Stimulated activated CD4-positive, alpha-beta T cell treated with anti-CD3 and anti-CD28 coated beads, Interleukin-4, amount 100 ng/mL, for 4 hours (primary cell): ENCODE measurements around the gene CES3.

Source experiments
- DNase-seq, 2 experiments: peaks; one replicate each; pipeline ENCODE4 v3.0.0-alpha.2; 2020

Gene CES3

DNA sequence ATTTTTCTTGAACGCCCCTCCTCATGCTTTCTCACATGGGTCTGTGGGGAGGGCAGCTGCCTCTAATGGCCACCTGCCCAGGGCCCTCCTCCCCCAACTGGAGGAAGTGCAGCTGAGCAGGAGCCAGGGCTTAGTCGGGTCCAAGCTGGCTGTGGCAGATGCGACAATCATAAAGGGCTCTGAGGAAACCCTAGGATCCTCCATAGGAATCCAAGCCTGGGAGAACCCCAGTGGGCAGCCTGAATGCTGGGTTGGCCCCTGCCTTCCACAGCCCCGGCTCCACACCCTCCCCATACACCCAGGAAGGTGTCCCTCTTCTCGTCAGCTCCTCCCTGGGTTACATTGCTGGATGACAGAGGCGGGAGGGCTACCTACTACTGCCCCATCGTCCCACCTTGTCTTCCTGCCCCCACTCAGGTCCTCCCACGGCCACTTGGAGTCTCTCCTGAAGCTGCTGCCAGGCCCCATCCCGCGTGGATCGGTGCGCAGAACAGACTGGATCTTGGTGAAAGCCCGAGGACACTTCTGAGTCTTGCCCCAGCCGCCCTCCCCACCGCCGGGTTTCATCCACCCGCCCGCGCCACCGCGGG is 52.3 kb downstream of the CES3 start:
- no peak for DNase-seq

DNA sequence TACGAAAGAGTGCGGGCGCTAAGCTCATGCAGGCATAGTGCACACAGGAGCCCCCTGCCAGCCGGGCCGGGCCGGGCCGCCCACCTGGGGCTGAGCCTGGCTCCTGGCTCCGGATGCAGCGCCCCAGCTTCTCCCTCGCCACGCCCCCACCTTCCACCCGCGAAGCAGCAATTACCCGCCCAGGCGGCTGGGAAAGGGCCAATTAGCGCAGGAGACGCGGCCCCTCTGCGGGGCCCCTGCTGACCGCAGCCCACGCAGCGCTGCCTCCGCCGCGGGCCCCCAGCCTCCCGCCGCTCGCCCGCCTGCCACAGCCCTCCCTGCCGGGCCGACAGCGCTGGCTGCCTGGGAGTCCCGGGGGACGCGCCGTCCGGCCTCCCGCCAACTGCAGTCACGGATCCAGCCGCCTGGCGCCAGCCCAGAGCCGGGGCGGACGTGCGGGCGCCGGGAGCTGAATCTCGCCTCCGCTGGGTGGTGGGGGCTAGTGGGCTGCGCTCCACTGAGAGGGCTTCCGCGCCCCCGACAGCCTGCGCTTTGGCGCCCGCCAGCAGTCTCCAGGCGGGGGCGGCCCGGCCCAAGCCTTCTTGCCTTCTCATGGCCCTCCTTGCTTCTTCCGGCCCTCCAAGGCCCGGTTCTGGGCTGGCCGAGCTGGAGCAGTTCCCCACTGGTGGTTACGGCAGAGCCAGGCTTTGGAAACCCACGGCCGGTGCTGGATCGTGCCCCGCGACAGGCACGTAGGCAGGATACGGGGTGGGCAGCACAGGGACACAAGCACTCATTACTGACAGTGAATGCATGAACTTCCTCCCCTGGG is 53.0 kb downstream of the CES3 start:
- peak; percentile 68 for DNase-seq

DNA sequence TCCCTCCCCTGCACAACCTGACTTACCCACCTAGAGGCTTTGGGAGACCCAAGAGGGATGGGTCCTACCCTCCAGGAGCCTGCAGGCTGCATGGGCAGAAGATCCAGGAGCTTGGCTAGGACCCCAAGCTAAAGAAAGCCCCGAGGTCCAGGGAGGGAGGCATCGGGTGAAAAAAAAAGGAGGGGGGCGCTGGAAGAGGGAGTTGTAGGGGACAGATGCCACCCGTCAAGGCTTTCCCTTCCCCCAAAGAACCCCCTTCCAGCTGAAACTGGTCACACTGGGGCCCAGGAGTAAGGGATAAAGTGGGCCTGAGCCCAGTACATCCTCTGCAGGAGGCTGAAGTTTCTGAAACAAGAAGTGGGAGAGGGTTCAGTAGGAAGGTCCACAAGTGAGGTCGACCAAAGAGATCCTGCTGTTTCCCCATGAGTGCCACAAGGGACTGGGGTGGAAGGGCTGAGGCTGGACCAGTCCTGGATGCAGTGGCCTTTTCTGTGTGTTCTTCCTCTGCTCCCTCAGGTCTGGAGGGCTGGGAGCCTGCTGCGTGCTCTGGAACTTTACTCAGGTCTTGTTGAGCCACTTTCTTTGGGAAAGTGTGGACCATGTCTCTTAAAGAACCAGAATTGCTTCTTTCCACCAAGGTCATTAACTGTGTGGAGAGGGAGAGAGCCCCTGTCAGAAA is 53.7 kb downstream of the CES3 start:
- DNase-seq = no peak

DNA sequence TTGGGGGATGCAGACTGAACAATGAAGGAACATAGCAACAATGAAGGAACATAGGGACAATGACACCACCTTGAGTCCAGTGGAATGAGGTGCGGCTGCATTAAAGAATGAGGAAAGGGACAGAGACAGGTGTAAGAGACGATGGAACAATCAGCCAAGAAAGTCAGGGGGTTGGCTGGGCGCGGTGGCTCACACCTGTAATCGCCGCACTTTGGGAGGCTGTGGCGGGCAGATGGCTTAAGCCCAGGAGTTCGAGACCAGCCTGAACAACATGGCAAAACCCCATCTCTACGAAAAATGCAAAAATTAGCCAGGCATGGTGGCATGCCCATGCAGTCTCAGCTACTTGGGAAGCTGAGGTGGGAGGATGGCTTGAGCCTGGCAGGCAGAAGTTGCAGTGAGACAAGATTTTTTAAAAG is 54.3 kb downstream of the CES3 start:
- DNase-seq = no peak

DNA sequence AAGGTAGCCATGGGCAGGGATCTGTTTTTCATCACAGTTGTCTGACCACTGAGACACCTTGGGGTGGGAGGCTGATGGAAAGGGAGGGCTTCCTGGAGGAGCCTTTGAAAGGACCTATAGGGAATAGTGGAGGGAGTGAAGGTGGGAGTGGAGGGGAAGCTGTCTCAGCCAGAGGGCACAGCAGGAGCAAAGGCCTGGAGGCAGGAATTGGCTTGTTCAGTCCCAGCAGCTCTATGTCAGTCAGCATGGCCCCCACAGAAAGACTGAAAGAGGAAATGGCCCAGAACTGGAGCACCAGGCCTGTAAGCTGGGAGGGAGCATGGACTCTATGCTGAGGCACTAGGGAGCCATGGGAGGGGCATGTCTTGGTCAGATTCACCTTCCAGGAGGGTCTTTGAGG is 55.1 kb downstream of the CES3 start:
- no peak for DNase-seq

DNA sequence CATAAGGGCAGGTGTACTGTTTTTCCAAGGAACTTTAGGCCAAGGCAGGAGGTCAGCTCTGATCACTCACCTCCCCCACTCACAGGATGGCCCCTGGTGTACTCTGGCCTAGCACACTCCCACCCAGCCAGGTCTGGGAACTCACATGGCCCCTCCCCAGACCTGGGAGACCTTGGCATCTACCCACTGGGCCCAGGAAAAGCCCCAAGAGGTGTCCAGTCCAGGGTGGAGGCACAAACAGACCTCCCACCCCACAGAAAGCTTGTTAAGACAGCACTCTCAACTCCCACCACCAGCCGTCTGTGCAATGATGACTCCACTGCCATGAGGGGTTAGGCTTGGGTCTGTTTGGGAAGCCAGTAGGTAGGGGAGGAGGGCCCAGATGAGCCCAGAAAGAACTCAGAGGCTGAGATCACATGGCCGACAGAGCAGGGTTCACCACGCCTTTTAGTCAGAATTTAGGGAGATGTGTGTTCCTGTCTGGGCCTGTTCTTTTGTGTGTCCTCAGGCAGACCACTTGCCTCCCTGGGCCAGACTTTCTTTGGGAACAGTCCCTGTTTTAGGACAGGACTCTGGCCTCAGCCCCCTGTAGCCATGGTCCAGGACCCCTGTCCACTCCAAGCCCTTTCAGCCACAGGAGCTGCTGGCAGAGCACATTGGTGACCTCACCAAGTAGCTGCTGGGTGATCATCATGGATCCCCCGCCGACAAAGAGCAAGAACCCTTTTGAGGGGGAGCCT is 55.8 kb downstream of the CES3 start:
- DNase-seq = no peak

DNA sequence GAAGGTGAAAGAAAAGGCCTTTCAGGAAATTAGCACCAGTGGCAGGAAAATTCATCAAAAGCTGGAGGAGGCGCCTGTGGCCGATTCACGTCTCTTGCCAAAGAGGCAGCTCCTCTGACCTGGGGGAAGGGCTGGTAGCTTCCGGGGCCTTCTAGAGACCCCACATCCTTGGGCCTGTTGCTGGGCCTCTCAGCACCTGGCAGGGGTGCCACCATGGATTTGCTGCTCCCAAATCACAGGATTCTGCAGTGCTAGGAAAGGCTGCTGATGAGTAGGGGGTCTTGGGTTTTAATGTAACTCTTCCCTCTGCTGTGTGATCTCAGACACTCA is 56.3 kb downstream of the CES3 start:
- no peak for DNase-seq

DNA sequence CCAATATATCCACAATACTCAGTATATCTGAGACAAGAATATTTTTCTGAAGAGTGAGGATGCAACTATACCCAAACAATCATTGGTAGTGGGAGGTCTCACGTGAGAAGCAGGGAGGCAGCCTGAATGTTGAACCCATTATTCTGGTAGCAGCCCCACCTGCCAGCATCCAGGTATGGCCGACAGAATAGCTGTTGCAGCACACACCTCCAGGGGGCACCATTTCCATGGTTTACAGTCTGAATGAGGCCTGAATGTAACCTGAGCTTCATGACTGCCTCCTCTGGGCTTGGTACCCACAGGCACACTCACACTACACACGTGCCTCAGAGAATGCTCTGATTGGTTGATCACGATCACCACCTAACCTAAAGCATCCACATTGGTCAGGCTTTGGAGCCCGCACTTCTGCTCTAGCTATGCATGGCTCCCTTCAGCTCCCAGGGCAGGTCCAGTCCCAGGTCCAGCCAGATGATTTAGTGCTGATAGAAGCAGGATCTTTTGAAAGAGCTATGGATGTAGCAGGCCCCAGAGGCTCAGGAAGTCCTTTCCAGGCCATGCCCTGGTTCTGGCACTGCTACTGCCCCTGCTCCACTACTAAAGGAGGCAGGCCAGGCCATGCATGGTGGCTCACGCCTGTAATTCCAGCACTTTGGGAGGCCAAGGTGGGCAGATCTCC is 56.9 kb downstream of the CES3 start:
- peak; percentile 78 to 83 for DNase-seq

DNA sequence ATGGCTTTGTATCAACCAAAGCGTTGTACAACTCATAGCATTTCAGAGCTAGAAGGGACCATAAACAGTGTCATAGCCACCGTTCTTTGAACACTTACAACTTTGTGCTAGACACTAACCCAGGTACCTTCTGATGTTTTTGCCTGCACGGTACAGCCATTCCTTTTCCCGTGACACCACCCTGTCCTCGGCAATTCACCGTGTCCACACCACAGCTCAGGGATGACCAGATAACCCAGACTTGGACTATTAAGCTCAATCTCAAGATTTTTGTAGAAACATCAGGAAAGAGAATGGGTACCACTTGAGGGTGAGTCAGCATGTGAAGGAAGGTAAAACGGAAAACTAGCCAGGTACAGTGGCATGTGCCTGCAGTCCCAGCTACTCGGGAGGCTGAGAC is 58.1 kb downstream of the CES3 start:
- DNase-seq = no peak

DNA sequence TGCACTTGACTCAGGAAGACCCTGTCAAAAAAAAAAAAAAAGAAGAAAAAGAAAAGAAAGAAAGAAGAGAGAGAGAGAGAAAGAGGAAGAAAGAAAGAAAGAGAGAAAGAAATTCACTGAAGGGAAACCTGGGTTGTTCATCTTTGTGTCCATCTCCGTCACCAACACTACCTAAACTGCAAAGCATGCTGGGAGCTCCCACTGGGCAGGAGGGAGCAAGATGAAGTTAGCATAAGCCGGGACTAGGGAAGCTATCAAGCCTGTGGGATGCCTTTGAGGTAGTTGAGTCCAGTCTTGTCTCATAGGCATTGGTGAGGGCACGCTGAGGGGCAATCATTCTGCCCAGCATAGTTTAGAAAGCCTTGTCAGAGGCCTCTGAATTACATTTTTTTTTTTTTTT is 60.3 kb downstream of the CES3 start:
- no peak for DNase-seq

DNA sequence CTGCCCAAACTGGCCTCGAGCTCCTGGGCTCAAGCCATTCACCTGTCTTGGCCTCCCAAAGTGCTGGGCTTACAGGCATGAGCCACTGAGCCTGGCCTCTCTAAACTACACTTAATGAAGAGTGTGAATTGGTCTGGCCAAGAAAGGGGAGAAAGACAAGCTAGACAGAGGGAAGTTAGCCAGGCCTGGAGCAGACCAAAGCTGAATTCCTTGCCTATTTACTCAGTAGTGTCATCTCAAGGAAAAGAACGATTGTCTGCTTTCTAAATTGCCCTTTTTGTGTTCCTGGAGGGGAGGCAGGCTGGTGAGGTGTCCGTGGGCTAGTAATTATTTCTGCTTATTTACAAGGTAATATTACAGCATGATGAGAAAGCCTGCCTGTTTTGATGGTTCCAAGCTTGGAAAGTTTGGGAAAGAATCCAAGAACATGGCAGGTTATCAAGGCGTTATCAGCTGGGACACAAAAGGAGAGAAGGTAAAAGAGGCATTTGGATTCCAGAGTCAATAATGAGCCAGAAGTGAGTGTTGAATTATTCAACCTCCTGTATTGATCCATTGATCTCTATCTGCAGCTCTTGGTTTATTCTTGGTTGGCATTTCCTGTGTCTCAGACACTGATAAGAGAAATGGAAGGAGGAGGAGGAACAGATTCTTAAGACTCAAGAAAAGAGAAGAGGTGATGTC is 61.6 kb downstream of the CES3 start:
- DNase-seq = no peak

DNA sequence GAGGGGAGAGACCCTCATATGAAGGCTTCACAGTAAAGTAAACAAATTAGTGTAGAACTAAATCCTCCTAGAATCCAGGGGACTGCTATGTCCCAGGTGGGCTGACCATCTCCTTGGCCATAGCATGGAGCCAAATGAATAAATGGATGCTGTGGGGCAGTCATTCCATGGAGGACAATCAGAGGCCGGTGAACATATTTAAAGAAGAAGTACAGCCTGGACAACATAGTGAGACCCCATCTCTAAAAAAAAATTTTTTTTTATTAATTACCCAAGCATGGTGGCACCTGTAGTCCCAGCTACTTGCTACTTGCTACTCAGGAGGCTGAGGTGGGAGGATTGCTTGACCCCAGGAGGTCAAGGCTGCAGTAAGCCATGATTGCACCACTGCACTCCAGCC is 62.6 kb downstream of the CES3 start:
- DNase-seq = no peak
